Measurements from ENCODE around the gene NPS. TPM values are rescaled to one million over a fixed set of nuclear protein-coding genes. Genes with fewer than 3 reads are reported as not detected.

NPS gene, protein sequence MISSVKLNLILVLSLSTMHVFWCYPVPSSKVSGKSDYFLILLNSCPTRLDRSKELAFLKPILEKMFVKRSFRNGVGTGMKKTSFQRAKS
- total RNA-seq = not detected

DNA sequence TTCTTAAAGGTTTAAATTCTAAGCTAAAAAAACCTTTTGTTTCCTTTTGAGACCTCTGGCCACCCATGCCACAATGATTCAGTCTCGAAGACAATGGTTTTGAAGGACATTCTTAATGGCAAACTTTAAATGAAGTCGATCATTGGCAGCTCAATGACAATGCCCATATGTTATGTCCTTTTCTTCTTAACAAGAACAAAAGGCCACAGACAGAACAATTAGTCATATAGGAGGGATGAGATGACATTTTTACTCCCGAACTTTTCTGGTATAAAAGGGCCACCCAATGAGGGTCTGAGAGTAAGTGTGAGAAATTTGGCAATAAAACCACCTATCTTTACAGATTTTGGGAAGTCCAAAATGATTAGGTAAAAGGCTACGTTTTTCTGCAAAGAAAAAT lies at the start of gene NPS:
Gene NPS, plus strand, starts transcription at position 301 of the 400 bp plus-strand sequence. Its CDS starts 60 bp downstream, at position 361.
- no peak for ATAC-seq

DNA sequence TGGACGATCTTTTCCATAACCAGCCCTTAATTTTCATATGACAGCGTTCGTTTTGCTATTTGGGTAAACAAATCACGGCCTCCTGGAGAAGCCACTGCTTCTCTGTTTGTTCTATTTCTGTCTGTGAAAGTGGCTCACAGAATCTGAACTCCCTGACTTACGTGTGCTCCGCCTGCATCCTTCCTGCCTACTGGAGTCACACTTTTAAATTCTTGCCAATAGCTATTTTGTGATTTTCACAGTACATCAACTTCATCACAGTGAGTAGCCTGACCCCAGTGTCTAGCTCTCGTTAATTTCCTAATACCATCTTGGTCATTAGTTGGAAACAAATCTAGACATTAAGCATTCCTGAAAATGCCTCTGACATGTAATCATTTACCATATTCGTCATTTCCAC lies 49.0 kb upstream of the NPS start:
- no peak for ATAC-seq

DNA sequence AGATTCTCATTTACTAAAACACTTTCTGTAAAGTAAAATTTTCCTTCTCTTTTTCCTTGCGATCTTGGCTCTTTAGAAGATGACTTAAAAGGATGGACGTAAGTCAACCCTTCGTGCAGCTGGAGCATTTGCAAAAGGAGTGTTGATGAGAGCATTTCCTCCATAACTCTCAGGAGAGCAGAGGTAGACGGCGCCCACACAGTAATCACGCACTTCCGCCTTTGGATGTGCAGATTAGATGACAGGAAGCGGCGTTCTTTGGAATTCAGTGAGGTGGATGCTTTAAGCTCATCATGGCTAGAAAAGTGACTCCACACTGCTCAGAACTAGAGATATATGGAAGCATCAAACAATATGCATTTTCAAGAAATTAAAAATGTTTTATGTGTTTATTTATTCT lies 43.0 kb upstream of the NPS start:
- ATAC-seq = no peak

DNA sequence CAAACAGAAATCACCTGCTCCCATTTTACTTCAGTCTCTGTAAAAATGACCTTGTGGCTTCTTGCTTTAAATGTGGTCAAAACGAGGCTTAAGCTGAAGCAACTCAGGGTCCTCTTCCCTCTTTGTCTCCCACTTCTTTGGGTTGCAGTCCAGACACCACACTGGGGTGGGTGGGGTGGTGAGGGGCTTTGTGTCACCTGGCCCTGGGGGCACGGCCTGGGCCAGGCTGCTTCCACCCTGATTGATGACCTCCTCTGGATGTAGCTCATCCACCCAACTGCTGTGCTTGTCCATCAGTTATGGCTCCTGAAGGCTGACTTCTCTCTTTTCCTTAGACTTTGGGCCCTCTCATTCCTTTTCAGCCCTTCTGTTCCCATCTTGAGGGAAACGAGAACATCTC lies 26.8 kb upstream of the NPS start:
- no peak for ATAC-seq

DNA sequence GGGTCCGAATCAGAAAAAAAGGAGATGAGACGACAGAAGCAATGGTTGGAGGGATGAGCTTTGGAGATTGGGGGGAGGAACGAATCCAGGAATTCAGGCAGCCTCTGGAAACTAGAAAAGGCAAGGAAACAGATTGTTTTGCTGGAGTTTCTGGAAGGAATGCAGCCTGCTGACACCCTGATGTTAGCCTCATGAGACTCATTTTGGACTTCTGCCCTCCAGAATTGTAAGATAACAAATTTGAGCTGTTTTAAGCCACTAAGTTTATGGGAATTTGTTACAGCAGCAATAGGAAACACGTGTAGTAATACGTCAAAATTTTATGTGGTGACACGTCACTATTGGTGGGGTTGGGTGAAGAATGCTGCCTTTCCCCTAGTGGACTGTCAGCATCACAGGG lies 25.6 kb upstream of the NPS start:
- no peak for ATAC-seq

DNA sequence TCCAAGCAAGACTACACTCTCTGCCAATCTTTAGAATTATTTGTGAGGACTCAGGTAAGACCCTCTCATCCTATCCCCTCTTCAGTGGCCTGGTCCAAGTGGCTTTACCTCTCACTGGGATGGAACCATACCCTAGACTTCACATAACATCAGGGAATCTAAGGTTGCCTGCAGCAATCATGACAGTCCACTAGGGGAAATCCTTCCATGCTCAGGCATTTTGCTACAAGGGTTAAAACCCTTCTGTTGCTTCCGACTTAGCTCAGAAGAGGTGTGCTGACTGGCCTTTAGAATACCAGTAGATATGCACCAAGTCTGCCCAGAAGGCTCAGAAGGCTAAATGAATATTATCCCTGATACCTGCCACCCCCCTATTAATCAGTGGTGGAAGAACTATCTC lies 24.9 kb upstream of the NPS start:
- ATAC-seq = no peak

DNA sequence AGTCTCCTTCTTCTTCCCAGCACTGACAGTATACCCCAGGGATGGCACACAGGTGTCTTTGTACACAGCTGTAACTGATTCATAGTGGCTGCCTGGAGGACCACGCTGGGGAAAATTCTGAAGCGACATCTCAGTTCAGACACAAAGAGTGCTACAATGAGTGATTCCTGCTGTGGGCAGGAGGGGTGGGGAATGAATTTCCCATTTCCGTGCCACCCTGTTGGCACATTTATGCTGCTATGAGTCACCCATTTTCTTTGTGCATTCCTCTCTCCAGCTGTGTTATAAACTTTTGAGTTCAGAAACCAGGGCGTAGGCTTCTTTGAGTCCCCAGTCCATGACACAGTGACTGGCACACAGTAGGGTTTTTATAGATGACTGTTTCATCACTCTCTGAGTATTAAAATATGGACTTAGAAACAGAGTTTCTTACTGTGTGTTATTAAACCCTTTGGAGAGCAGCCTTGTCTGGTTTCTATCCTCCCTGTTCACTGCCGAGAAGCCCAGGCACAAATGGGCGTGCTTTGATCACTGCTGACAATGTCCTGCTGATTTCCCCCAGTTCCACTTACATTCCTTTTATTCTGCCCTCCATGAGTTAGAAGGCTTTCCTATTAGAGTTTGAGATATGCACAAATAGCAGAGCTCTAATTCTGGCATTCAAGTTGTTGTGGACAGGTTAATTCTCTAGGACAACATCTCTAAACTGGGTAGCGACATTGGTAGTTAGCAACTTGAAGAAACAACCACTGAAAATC lies 24.0 kb upstream of the NPS start:
- ATAC-seq = peak; percentile 26

DNA sequence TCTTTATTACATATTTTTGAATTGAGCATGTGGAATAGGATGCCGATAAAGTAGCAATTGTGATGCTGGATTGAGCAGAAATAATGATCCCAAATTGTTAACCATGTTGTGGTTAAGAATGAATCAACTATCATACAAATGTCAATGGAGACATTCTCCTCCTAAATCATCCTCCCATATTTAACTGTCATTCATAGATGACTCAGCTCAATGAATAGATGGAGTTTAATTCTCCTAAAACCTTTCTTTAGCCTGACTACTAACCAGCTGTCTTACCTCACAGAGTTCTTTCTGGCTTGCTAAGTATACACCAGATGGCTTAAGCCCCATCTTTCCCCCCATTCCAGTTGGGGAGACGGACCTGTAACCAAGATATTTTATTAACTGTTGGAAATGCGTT lies 23.4 kb upstream of the NPS start:
- no peak for ATAC-seq

DNA sequence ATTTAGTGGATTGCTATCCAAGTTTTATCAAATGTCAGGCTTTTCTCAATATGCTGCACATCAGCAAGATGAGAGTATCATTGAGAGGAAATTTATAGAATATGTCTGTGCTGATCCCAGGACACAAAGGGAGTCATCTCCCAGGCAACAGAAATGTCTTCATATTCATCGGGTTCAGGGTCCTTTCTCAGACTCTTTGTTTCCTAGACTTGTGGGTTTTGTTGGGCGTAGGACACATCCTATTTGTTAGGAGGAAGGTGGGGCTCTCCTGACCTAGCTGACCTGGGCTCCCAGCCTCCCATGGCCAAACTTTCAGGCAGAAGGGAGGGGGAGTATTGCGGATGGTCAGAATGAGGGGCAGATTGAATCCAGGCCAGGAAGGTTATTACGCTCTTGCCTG lies 22.9 kb upstream of the NPS start:
- ATAC-seq = no peak

DNA sequence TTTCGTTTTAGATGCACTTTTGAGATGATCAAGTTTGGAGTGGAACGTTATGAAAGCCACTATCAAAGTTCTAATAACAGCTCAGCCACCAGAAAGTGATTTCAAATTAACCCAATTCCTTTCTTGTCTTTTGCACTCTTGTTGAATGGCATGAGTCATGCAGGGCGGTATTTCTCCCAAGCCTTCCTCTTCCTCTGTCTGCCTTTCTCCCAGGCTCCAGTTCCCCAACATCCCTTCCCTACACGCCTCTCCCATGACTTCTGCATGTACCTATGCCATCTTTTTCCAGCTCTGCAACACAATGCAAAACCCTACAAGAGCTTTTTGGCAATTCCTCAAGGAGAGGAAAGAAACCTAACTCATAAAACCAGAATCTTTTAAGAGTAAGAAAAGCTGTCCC lies 21.8 kb upstream of the NPS start:
- no peak for ATAC-seq

DNA sequence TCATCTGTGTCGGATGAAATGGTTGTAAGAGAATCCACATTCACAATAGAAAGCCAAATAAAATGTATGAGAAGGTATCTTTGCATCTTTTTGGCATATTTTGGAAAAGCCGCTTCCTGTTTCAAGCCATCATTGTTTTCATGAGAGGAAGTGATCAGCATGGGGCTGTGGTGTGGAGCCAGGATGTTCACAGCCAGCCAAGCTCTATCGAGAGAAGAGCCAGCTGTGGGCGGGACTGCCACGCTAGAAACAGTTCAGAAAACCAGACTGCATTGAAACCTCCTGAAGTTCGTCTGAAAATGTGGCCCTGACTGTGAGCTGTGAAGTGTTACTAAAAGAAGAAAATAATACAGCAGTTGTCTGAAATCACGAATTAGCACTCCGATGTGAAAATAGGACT lies 21.2 kb upstream of the NPS start:
- no peak for ATAC-seq

DNA sequence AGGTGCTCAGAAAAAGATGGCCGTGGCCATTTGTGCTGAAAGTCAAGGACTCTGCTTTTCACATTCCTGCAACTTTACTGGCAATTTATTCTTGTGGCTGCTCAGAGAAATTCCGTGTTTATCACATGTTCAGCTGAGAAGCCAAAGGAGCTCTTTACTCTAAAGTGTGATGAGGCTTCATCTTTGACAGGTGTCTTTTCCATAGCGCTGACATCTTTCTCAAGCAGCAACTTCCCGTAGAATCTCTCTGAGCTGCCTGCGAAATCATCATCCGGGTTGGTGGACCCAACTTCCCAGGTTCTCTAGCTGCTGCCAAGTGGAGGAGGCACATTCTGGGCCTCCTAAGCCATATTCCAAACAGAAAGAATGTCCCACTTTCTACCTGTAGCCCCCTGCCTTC lies 16.9 kb upstream of the NPS start:
- ATAC-seq = no peak

DNA sequence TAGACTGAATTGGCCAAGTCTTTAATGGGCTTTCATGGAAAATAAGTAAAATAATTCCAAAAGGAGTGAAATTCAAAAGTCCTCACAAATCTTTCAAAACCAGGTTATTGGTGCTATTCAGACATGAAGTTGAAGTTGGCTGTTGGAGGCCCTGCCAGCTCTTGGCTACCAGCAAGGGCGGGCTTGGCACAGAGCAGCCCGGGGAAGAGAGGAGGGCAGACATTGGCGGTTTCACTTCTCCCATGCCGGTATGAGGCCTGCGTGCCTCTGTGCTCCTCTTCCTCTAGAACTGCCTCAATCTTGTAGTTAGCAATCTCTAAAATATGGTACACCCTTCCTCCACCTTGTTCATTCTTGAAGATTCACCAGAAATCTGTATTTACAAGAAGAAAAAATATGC lies 16.4 kb upstream of the NPS start:
- ATAC-seq = no peak

DNA sequence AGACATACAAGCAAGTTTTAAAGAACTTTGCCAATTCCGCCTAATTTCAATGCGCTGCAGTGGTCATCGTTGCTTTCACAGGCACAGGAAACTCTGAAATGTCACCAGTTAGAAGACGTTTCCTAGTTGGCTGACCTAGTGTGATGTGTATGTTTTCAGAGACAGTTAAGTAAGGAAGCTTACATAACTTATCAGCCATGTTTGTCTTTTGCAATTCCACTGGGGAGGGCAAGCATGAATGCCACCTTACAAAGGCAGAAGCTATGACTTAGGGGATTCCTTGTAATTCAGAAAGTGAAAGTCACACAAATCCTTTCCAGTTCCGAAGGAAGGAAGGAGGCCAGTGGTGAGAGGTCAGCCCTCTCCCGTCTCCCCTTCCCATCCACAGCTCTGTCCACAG lies 15.0 kb upstream of the NPS start:
- ATAC-seq = no peak

DNA sequence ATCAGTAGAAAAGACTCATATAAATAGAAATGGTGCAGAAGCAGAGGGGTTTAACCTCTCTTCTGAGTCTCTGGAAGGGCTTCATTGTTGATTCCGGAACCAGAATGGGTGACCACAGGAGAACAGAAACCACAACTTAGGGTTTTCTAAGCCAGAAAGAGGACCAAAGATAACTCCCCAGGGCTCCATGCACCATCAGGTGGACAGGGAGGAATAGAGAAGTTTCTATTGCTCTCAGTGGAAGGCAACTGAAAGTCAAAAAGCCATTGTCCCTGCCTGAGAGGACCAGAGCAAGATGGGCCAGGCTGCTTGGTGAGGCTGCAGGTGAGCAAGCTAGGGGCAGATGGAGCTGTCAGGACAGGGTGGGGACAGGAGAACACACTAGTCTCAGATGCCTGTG lies 14.6 kb upstream of the NPS start:
- ATAC-seq = no peak

DNA sequence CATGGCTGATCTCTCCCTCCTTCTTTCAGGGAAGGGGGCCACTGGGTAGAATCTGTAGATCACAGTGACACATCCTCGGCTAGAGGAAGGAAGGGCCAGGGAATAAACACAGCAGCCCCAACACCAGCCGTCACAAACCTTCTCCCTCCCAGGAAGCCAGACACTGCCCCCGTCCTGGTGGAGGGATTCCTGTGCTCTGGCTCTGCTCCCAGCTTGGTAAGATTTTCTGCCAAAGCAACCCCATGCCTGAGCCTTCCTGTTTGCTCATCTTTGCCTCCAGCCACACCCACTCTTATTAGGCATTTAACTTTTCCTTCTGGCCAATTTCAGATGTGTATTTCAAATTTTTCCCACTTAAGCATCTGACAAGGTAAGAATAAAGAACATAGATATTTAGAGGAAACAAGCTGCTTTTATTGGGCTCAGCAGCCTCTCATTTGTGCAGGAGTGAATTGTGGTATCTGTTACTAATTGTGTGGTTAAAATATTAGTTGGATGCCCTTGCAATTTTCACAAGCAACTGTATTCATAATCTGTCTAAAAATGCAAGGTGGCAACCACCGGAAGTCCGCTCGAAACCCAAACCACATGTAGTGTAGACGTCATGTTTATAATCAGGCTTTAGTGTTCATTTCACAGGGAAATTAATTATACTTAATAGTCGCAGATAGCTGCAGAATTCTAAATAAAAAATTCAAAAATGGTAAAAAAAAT lies 13.2 kb upstream of the NPS start:
- ATAC-seq = no peak

DNA sequence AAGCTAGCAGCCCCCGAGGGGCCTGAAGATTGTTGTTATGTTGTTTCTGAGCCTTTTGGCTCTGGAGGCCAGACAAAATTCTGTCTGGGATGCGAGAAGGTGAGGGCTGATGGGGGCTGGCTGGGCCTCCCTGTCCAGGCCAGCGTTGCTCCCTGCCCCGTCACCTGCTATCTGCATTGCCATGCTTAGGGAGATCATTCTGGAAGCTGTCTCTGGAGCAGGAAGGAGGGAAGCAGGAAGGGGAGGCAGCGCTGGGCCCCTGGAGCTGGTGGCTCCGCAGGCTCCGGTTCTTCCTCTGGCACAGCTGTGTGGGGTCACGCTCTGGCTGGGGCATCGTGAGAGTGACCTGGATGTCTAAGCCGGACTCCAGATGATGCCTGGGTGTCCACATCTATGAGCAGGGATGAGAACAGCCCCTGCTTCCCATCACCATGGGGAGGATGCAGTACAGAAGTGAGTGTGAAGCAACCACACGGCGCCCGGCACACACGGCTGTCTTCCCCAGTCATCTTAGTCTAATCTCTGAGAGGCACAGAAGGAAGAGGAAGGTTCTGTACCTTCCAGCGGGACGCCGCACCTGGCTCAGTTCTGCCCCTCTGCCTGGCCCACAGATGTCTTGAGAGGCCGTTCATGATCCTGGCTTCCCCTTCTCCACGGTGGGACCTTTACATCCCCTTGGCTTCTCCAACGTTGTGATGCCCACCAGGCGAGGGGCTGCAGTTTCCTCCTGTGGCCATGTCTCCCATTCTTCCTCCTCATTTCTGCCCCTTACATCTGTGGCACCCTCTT lies 11.9 kb upstream of the NPS start:
- ATAC-seq = no peak

DNA sequence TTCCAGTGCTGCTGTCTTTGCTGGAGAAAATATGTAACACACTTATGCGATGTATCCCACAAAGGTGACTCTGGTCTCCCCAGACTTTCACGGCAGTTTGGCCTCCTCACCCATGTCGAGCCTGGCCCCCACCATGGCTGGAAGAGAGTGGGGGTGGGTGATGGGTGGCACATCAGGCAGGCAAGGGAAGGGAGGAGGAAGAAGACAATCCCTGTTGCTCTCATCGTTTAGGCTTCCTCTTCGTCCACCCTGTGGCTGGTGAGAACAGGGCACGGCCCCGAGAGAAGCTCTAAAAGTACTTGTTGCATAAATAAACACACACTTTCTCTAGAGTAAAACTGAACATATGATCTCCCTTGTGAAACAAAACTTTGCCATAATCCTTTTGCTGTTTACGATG lies 11.2 kb upstream of the NPS start:
- ATAC-seq = no peak

DNA sequence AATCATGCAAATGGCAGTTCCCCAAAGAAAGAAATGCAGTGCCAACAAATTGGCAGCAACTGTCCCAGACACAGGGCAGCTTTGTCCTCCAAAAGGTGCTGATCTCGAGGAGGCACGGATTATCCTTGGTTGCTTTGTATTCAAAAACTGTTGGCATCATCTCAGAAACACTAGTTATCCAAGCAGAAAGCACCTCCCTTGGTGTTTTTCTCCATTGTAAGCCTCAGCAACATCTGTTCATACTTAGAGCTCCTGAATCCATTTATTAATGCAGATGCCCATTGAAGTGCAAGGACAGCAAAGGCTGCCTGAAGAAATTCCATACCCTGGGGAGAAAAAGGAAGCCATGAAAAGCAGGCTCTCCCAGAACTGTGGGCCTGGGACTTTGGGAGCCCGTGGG lies 1.1 kb upstream of the NPS start:
- no peak for ATAC-seq

DNA sequence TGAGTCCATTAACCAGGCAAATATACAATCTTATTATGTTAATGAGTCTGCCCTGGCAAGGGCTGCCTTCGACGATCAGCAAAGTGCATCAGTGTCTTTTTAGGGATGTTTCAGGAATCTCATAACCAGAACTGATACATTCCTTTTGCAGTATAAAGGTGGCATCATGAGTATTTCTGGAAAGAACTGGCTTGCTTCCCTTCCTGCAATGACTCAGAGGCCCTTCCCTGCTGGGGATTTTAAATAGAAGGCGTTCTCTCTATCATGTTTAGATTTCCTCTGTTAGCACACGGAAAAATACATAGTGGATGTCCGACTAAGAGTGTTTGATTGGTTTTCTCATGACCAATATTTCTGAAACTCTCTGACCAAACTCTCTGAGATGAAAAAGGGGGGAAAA lies 1.8 kb downstream of the NPS start:
- ATAC-seq = peak; percentile 48

DNA sequence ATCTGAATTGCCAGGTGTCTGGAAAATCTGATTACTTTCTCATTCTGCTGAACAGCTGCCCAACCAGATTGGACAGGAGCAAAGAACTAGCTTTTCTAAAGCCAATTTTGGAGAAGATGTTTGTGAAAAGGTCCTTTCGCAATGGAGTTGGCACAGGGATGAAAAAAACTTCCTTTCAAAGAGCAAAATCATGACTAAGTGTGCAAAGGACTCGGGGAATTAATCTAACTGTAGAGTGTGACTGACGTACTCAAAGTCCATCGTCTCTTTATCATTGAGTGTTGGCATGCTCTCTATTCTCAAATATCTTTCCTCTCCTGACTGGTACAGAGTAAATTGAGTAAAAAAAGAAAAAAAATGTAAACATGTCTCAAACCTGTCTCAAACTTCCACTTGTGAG lies 3.3 kb downstream of the NPS start:
- ATAC-seq = no peak

DNA sequence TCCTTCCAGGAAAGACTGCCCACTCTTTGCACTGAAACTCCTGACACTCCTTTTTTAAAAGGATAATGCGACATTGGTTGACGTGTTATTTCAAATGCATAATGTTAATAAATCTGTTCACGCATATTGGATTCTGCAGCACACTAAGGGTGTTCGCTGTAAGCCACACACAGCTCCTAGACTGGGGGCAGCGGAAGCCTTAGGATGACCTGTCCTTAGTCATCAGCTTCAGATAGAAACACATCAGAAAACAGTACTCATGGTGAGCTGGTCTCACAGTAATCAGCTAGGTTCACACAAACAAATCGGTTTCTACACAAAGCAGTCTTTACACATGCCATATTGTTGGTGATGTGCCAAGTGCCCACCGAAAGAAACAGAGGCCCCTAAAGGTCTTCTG lies 4.3 kb downstream of the NPS start:
- ATAC-seq = no peak

DNA sequence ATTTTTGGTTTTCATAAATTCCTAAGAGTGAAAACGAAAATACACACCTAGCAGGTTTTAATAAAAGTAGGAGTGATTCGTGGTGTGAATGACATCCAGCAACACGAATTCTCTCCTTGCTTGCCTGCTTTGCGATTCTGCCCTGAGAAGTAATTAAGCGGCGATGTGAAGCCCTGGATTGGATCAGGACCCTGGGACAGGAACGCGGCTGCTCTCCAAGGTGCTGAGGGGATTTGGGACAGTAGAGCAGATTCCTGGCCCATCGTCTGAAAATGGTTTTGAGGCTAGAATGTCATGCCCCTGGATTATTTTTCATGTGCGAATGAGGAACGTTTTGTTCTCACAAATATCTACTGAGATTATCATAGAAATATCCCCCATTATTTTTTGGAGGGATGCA lies 7.8 kb downstream of the NPS start:
- ATAC-seq = no peak

DNA sequence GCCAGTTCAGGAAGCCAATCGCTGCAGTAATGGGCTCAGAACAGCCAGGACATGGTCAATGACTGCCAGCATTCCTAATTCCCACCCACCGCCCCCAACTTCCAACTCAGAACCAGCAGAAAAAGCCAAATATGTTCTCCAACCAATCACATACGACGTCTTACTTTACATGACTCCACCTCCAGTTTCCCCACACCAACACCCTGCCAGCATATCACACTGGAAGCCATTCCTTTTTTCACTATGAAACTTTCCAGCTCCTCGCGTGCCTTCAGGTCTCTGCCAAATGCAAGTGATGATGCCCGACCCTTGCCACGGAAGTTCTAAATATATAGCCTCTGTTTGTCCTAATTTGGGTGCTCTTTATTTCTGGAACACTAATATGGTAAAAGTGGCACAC lies 12.5 kb downstream of the NPS start:
- no peak for ATAC-seq
